Measurements from ENCODE around the gene APOM.

APOM gene

GRCh38 chr6:31701666-31702404, 46.1 kb downstream of the APOM start:
- DNase-seq (ENCODE audit: extremely low spot score, insufficient read length, low read depth) (no peak), FAIRE-seq (no peak)

DNA sequence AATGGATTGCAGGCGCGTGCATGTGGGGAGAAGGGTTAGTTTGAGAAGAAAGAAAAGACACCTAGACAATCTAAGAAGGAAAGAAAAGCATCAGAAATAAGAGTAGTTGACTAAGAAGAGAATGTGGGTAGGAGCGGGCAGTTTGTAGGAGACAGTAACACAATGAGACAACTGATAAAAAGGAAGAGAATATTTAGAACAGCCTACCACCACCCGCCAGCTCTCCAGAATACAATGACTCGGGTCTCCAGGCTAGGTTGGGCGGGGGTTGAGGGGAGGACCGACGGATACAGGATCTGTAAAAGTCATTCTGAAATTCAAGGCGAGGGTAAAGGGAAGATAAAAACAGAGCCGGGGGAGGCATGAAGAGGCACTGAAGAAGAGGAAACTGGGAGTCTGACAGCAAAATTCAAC, 46.7 kb downstream of the APOM start:
- FAIRE-seq (no peak), DNase-seq (ENCODE audit: extremely low spot score, insufficient read length, low read depth) (no peak)

DNA sequence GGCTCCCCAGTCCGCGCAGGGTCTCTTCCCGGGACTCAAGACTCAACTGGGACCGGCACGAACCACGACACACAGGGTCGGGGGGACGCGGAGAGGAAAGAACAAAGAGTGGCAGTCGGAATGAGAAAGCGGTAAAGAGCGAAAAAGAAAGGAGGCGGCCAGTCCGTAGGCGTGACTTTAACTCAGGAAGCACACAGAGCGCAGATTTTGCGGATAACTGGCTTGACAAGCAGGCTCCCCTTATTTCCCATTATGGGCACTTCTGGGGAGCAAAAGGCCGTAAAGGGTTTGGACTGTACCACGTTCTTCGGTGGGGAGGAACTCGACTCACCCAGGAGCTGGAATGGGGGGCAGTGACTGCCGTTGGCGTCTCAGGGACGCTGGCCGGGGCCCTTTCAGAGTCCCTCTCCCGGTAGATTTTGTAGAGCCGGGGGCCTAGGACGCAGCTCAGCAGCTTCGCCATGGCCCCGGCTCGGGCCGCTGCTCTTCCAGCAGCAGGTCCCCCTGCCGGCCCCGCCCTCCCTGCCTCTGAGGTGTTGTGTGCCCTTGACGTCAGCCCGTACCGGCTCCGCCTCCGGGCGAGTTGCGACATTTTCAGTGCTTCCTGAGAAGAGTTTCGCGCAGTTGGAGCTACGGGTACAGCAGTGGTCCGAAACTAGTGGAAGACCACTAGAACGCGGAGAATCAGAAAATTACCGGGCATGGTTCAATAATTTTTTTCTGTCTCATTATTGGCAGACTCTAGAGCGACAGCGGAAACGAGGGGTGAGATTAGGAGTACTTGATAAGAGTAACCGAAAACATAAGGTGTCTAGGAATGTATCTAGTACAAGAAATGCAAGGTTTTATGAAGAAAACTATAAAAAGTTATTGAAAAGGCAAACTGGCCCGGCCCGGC, 47.4 kb downstream of the APOM start, which contains the start of gene ABHD16A:
Gene ABHD16A, minus strand, starts transcription at position 506 of the 898 bp plus-strand sequence. Its CDS starts 43 bp downstream, at position 463.
- FAIRE-seq: peak; percentile 99

DNA sequence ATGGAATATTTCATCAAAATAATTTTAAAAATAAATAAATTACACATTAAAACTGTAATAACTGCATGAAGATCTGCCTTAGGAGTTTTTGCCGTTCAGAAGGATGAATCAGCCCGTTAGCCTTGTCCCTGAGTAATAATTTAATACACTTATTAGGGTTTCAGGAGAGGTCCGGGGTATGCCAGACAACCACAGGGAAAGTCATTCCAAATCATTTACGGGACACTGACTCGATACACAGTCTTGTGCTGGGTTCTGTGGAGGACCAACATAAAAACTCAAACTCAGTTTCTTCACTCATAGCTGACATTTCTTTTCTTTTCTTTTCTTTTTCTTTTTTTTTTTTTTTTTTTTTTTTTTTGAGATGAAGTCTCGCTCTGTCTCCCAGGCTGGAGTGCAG, 50.2 kb downstream of the APOM start:
- FAIRE-seq: no peak
- no peak for DNase-seq (ENCODE audit: extremely low spot score, insufficient read length, low read depth)

More for the DNA sequence above, 47.4 kb downstream of the APOM start, which contains the start of gene ABHD16A:
- DNase-seq (ENCODE audit: extremely low spot score, insufficient read length, low read depth): peak; percentile 99

GRCh38 chr6:31706599-31706998, 50.9 kb downstream of the APOM start, which contains the start of gene LY6G6F:
Gene LY6G6F, plus strand, starts transcription at chr6:31706866. Its CDS starts 41 bp downstream, at chr6:31706907.
- no peak for DNase-seq (ENCODE audit: extremely low spot score, insufficient read length, low read depth)
- no peak for FAIRE-seq

DNA sequence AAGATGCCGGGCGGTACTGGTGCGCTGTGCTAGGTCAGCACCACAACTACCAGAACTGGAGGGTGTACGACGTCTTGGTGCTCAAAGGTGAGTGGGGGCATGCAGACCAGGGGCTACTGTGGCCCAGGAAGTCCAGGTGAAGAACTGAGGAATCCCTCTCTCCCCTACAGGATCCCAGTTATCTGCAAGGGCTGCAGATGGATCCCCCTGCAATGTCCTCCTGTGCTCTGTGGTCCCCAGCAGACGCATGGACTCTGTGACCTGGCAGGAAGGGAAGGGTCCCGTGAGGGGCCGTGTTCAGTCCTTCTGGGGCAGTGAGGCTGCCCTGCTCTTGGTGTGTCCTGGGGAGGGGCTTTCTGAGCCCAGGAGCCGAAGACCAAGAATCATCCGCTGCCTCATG, 52.0 kb downstream of the APOM start:
- FAIRE-seq (no peak), DNase-seq (ENCODE audit: extremely low spot score, insufficient read length, low read depth) (no peak)
